ENCODE data around the gene CCDC82.
A peak's percentile ranks its signal among the peaks of the same experiment; 100 is the strongest.

The CCDC82 gene

DNA sequence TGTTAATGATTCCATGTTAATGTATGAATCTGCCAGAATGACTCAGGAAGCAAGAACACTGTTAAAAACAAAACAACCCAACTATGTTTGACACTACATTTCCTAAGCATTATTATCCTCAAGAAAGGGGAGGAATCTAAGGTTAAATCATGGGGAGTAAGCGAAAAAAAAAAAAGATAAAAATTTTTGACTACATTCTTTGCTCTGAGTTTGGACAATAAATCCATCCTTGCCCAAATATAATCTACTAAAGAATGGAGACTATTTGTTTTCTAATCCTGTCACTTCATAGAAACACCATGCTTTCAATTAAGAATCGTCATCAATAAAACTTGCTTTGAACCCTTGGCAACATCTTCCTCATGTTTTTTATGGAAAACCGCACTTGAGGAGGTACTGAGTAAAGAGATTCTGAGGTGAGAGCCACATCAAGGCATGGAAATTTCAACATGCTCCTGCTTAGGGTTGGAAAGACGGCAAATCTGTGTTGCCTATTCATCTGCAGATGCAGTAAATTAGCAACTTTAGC is 56.5 kb downstream of the CCDC82 start:
- peaks cover 17% of the 10 kb centered on the region for H3K4me1 ChIP-seq
- H3K36me3 ChIP-seq (ENCODE audit: control insufficient read depth, insufficient read depth, low read length): no peaks in the 10 kb centered on the region
- peak overlapping the region; percentile 83 for H3K27ac ChIP-seq
- H3K9ac ChIP-seq: no peak overlapping the region
- no peak overlapping the region for H3K4me3 ChIP-seq (ENCODE audit: low read depth, low read length)
- H2AFZ ChIP-seq: no peak overlapping the region
- H3K27me3 ChIP-seq (ENCODE audit: control insufficient read depth, insufficient read depth, low read length): no peaks in the 10 kb centered on the region
- no peak overlapping the region for H3K4me2 ChIP-seq (ENCODE audit: low read length)
- H3K9me3 ChIP-seq (ENCODE audit: control insufficient read depth, low read length): no peaks in the 10 kb centered on the region
- peaks cover 11% of the 10 kb centered on the region for H3K79me2 ChIP-seq
- TF ChIP-seq, protein P1, sequence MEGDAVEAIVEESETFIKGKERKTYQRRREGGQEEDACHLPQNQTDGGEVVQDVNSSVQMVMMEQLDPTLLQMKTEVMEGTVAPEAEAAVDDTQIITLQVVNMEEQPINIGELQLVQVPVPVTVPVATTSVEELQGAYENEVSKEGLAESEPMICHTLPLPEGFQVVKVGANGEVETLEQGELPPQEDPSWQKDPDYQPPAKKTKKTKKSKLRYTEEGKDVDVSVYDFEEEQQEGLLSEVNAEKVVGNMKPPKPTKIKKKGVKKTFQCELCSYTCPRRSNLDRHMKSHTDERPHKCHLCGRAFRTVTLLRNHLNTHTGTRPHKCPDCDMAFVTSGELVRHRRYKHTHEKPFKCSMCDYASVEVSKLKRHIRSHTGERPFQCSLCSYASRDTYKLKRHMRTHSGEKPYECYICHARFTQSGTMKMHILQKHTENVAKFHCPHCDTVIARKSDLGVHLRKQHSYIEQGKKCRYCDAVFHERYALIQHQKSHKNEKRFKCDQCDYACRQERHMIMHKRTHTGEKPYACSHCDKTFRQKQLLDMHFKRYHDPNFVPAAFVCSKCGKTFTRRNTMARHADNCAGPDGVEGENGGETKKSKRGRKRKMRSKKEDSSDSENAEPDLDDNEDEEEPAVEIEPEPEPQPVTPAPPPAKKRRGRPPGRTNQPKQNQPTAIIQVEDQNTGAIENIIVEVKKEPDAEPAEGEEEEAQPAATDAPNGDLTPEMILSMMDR (IDR thresholded peaks at IDR 0.05): no peak

DNA sequence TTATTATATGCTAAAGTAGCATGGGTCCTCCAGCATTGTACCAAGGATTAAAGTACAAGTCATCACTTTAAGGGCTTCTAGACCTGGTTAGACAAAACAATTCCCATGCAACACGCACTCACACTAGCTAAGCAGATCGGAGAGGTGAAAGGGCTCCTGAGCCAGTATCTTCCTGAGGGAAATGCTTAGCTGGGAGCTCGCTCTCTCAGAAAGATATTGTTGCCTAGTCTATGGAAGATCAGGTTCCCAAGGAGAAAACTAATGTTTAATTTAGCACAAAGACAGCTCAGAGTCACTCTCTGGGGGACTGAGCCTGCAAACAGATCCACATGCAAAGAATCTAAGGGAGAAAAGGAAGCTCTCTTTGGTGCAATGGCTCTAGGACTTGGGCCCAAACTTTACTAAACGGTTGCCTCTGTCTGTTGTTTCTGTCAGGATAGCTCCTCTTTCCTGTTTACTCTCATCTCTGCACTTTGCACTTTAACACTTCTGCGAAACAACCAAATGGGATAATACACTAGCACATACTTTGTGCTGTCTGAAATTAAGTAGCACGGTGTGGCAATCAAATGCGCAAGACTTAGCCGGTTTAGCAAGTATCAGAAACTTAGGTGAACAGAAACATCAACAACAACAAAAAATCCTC is 57.5 kb downstream of the CCDC82 start:
- TF ChIP-seq, protein P1 (IDR thresholded peaks at IDR 0.05): no peak
- H3K4me1 ChIP-seq: peaks cover 10% of the 10 kb centered on the region
- no peak overlapping the region for H3K9ac ChIP-seq
- no peak overlapping the region for H3K4me3 ChIP-seq (ENCODE audit: low read depth, low read length)
- H3K9me3 ChIP-seq (ENCODE audit: control insufficient read depth, low read length): no peaks in the 10 kb centered on the region
- no peak overlapping the region for H3K4me2 ChIP-seq (ENCODE audit: low read length)
- peaks cover 7% of the 10 kb centered on the region for H3K79me2 ChIP-seq
- no peaks in the 10 kb centered on the region for H3K27me3 ChIP-seq (ENCODE audit: control insufficient read depth, insufficient read depth, low read length)
- H2AFZ ChIP-seq: peak overlapping the region; percentile 66
- H3K36me3 ChIP-seq (ENCODE audit: control insufficient read depth, insufficient read depth, low read length): no peaks in the 10 kb centered on the region
- H3K27ac ChIP-seq: peak overlapping the region; percentile 83

DNA sequence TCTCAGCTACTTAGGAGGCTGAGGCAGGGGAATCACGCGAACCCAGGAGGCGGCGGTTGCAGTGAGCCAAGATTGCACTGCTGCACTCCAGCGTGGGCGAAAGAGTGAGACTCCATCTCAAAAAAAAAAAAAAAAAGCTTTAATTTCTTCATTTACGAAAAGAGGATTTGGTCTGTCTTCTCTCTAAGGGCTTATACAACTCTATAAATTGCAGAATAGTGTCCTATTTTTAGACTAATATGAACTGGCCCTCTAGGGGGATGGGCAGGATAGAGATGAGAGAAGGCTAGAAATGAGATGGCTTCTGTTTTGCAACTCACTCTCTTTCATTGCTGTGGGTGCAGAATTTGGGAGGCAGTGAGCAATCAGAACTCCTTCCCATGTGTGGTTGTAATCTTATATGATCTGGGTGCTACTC is 58.0 kb downstream of the CCDC82 start:
- Histone ChIP-seq H3K79me2 (peaks cover 7% of the 10 kb centered on the region), H3K9me3 (ENCODE audit: control insufficient read depth, low read length) (no peaks in the 10 kb centered on the region), H3K4me2 (ENCODE audit: low read length) (no peak overlapping the region), H3K9ac (no peak overlapping the region), H2AFZ (peak overlapping the region; percentile 66), H3K4me3 (ENCODE audit: low read depth, low read length) (no peak overlapping the region), H3K36me3 (ENCODE audit: control insufficient read depth, insufficient read depth, low read length) (no peaks in the 10 kb centered on the region), H3K27me3 (ENCODE audit: control insufficient read depth, insufficient read depth, low read length) (no peaks in the 10 kb centered on the region), H3K4me1 (peaks cover 10% of the 10 kb centered on the region), H3K27ac (peak overlapping the region; percentile 83)
- TF ChIP-seq, protein P1 (IDR thresholded peaks at IDR 0.05): no peak

DNA sequence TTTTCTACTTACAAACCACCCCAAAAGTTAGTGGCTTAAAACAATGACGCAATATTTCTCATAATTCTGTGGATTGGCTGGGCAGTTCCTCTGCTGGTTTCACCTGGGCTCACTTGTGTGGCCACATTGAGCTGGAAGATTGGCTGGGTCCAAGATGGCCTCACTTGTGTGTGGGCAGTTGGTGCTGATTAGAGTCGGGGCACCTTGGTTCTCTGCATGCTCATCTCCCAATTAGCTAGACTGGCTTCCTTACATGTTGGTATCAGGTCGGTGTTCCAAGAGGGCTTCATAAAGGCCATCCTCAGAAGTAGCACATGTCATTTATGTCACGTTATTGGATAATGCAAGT is 59.2 kb downstream of the CCDC82 start:
- Histone ChIP-seq H2AFZ (no peak overlapping the region), H3K36me3 (ENCODE audit: control insufficient read depth, insufficient read depth, low read length) (no peaks in the 10 kb centered on the region), H3K4me2 (ENCODE audit: low read length) (no peak overlapping the region), H3K9me3 (ENCODE audit: control insufficient read depth, low read length) (no peaks in the 10 kb centered on the region), H3K4me1 (peaks cover 10% of the 10 kb centered on the region), H3K27ac (no peak overlapping the region), H3K9ac (no peak overlapping the region), H3K79me2 (peaks cover 7% of the 10 kb centered on the region), H3K27me3 (ENCODE audit: control insufficient read depth, insufficient read depth, low read length) (no peaks in the 10 kb centered on the region), H3K4me3 (ENCODE audit: low read depth, low read length) (no peak overlapping the region)
- TF ChIP-seq, protein P1 (IDR thresholded peaks at IDR 0.05): no peak

Data from parathyroid adenoma (tissue), 2 donors.